Activated CD8-positive, alpha-beta T cell treated with anti-CD3 and anti-CD28 coated beads for 36 hours (primary cell): Measurements from ENCODE around the gene SNAP91. TPM values are rescaled to one million over a fixed set of nuclear protein-coding genes. Genes with fewer than 3 reads are reported as not detected.

ENCODE experiments used
- ATAC-seq: fragments of 200-7000 bp; cut with Tn5 transposase; one replicate; pipeline ENCODE4 v1.10.0; 2021; ENCODE audit warnings: mild to moderate bottlenecking, moderate library complexity
- CTCF ChIA-PET: fragments of 350-600 bp; sonication (Branson Sonifier 250); formaldehyde crosslinking; loops from one replicate; lab custom pipeline; 2021; ENCODE audit warnings: antibody characterized with exemption; lab: Charles Lee
- POLR2A ChIA-PET: fragments of 350-600 bp; sonication (Branson Sonifier 250); formaldehyde crosslinking; loops from one replicate; lab custom pipeline; 2021; ENCODE audit warnings: antibody characterized with exemption; lab: Charles Lee
- DNase-seq: peaks from one replicate; pipeline ENCODE4 v3.0.0-alpha.2; 2020
- H3K27ac Mint-ChIP-seq: one replicate; pipeline ENCODE4 v1.8.0; 2021; ENCODE audit warnings: mild to moderate bottlenecking, mixed read lengths
- H3K27me3 Mint-ChIP-seq: one replicate; pipeline ENCODE4 v1.8.0; 2021; ENCODE audit warnings: mixed read lengths
- H3K36me3 Mint-ChIP-seq: one replicate; pipeline ENCODE4 v1.8.0; 2021; ENCODE audit warnings: low read depth, mixed read lengths
- H3K4me1 Mint-ChIP-seq: one replicate; pipeline ENCODE4 v1.8.0; 2021; ENCODE audit warnings: low read depth, mixed read lengths
- H3K4me3 Mint-ChIP-seq: one replicate; pipeline ENCODE4 v1.8.0; 2021; ENCODE audit warnings: mild to moderate bottlenecking, moderate library complexity, mixed read lengths
- H3K9me3 Mint-ChIP-seq: one replicate; pipeline ENCODE4 v1.8.0; 2021; ENCODE audit warnings: mixed read lengths
- intact Hi-C: fragments of 100-400 bp; cut with micrococcal nuclease; formaldehyde crosslinking; loops from one replicate; pipeline ENCODE4 v1.10.0; 2022
- total RNA-seq, 2 experiments: library from RNA; stranded (reverse); gene quantifications; one replicate each; pipeline ENCODE4 v1.2.3, GENCODE V29; 2021
- TF ChIP-seq, protein P1 (sequence below): fragments of 200-600 bp; IDR thresholded peaks from one replicate; pipeline ENCODE4 v1.8.0; 2022; ENCODE audit warnings: antibody characterized with exemption, mild to moderate bottlenecking

Gene SNAP91
- total RNA-seq, 2 experiments from 2014 or later: not detected

DNA sequence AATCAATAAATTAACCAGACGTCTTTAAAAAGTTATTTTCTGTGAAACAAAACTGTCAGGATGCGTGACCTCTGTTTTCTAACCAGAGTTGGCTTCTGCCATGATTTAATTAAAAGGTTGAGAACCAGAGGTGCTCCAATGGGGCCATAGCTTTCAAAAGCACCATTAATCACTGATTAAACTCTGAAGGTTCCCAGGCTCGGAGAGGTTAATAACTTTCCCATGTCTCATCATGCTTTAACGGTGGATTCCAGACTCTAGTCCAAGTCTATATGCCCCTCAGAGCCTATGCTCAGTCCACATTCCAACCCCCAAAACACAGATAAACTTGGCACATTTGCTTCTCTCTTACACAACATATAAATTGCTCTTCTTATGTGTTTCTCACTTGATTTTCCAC, 95.5 kb downstream of the SNAP91 start:
- no peaks in the 10 kb centered on the region for H3K4me1 Mint-ChIP-seq
- no peak overlapping the region for H3K4me3 Mint-ChIP-seq
- H3K36me3 Mint-ChIP-seq: no peaks in the 10 kb centered on the region
- TF ChIP-seq, protein P1, sequence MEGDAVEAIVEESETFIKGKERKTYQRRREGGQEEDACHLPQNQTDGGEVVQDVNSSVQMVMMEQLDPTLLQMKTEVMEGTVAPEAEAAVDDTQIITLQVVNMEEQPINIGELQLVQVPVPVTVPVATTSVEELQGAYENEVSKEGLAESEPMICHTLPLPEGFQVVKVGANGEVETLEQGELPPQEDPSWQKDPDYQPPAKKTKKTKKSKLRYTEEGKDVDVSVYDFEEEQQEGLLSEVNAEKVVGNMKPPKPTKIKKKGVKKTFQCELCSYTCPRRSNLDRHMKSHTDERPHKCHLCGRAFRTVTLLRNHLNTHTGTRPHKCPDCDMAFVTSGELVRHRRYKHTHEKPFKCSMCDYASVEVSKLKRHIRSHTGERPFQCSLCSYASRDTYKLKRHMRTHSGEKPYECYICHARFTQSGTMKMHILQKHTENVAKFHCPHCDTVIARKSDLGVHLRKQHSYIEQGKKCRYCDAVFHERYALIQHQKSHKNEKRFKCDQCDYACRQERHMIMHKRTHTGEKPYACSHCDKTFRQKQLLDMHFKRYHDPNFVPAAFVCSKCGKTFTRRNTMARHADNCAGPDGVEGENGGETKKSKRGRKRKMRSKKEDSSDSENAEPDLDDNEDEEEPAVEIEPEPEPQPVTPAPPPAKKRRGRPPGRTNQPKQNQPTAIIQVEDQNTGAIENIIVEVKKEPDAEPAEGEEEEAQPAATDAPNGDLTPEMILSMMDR: no peak
- intact Hi-C loops: no loop called here
- ChIA-PET POLR2A (no interaction called here), CTCF (no interaction called here)
- DNase-seq (no peak), ATAC-seq (no peak)
- no peak overlapping the region for H3K27ac Mint-ChIP-seq
- H3K9me3 Mint-ChIP-seq: no peaks in the 10 kb centered on the region
- H3K27me3 Mint-ChIP-seq: no peaks in the 10 kb centered on the region

DNA sequence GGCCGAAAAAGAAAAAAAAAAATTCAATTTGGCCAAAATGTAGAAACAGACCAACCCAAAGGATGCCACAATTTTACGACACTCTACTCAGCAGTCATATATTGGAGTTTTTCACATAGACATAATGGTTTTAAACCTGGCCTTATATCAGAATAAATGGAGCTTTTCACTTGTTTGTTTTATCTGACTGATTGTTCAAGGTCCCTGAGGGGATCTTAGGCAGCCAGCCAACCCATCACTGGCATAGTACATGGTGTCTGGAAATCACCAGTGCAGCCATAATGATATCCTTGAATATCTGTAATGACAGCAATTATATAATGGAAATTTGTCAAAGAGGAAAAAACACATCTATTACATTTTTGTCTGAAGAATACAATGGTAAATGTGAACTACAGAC, 99.7 kb downstream of the SNAP91 start:
- Mint-ChIP-seq H3K27me3 (no peaks in the 10 kb centered on the region), H3K4me3 (no peak overlapping the region), H3K36me3 (no peaks in the 10 kb centered on the region), H3K9me3 (no peaks in the 10 kb centered on the region), H3K27ac (no peak overlapping the region), H3K4me1 (no peaks in the 10 kb centered on the region)
- intact Hi-C loops: no loop called here
- CTCF ChIA-PET: no interaction called here
- POLR2A ChIA-PET: no interaction called here
- TF ChIP-seq, protein P1: no peak
- ATAC-seq (no peak), DNase-seq (no peak)

DNA sequence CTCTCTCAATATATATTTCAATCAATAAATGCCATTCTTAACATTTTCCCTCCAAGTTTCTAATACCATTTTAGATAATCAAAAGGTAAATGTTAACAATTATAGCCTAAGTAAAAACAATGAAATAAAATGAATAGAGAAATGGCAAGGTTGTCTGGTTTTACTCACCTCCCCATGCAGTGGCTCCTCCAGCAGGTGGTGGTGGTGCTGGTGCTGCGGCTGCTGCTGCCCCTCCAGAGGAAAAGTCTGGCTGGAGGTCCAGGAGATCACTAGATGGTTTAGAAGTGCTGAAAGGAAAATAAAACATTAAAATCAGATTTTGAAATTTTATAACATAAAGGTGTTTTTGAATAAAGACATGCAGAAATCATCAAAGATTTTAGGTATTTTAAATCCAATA, 103.4 kb downstream of the SNAP91 start:
- intact Hi-C loops: no loop called here
- ChIA-PET CTCF (no interaction called here), POLR2A (no interaction called here)
- peaks cover 3% of the 10 kb centered on the region for H3K27me3 Mint-ChIP-seq
- no peak overlapping the region for H3K4me3 Mint-ChIP-seq
- H3K27ac Mint-ChIP-seq: no peak overlapping the region
- DNase-seq: no peak
- no peaks in the 10 kb centered on the region for H3K9me3 Mint-ChIP-seq
- TF ChIP-seq, protein P1: no peak
- ATAC-seq: no peak
- no peaks in the 10 kb centered on the region for H3K4me1 Mint-ChIP-seq
- no peaks in the 10 kb centered on the region for H3K36me3 Mint-ChIP-seq

DNA sequence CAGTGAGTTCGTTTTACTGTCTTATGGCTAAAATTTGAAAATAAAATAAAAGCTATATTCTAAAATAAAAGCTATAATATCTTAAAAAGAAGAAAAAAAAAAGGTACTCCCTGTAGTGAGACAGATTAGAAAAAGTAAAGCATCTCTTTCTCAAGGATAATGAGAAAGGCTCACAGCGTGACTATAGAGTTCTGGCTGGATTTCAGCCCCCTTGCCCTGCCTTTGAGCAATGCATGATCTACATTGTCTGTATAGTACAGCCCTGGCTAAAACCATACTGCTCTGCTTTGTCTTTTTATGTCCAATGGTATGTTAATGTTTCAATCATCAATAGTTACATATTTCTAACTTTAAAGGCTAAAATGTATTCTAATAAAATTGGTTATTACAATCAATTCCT, 105.3 kb downstream of the SNAP91 start:
- CTCF ChIA-PET: no interaction called here
- no peak for ATAC-seq
- POLR2A ChIA-PET: no interaction called here

GRCh38 chr6:83601119-83601518, 107.8 kb downstream of the SNAP91 start:
- H3K4me3 Mint-ChIP-seq: no peak overlapping the region
- peaks cover 4% of the 10 kb centered on the region for H3K27me3 Mint-ChIP-seq
- ChIA-PET CTCF (interaction anchor here (1.4 kb wide), 1 partner anchor 14 kb away, joined by 7 read pairs; no protein-coding TSS in a partner anchor), POLR2A (no interaction called here)
- H3K27ac Mint-ChIP-seq: no peak overlapping the region
- H3K4me1 Mint-ChIP-seq: no peaks in the 10 kb centered on the region
- no peak for DNase-seq
- TF ChIP-seq, protein P1: no peak
- no peaks in the 10 kb centered on the region for H3K36me3 Mint-ChIP-seq
- no peaks in the 10 kb centered on the region for H3K9me3 Mint-ChIP-seq
- no peak for ATAC-seq
- intact Hi-C loops: no loop called here

More for the DNA sequence above, 105.3 kb downstream of the SNAP91 start:
- DNase-seq: no peak
- Mint-ChIP-seq H3K36me3 (no peaks in the 10 kb centered on the region), H3K4me1 (no peaks in the 10 kb centered on the region), H3K9me3 (no peaks in the 10 kb centered on the region), H3K27ac (no peak overlapping the region), H3K27me3 (peaks cover 4% of the 10 kb centered on the region), H3K4me3 (no peak overlapping the region)
- TF ChIP-seq, protein P1: no peak
- intact Hi-C loops: no loop called here
